ENCODE measurements around the gene MAPK12. TPM values are rescaled to one million over a fixed set of nuclear protein-coding genes. Genes with fewer than 3 reads are reported as not detected.

Gene MAPK12
- total RNA-seq, 1 experiment from 2014 or later: 33.8 TPM

Other genes starting within 250 kb of the MAPK12 start
- gene IL17REL, start 248.9 kb downstream of the MAPK12 start, total RNA-seq (2014; rRNA removed): not detected in 2 replicates
- gene TTLL8, start 203.4 kb downstream of the MAPK12 start, total RNA-seq (2014; rRNA removed): not detected in 2 replicates
- gene MLC1, start 176.3 kb downstream of the MAPK12 start, total RNA-seq (2014; rRNA removed): not detected in 2 replicates
- gene MOV10L1, start 171.7 kb downstream of the MAPK12 start, total RNA-seq (2014; rRNA removed): 0.23 and 0.32 TPM in 2 replicates
- gene PANX2, start 91.0 kb downstream of the MAPK12 start, total RNA-seq (2014; rRNA removed): 0.17 TPM in 1 of 2 replicates, not detected in the other
- 26.3 and 31.5 TPM in 2 replicates for gene TRABD, start 75.8 kb downstream of the MAPK12 start, total RNA-seq (2014; rRNA removed)
- gene SELENOO, start 60.7 kb downstream of the MAPK12 start, total RNA-seq (2014; rRNA removed): 27.2 and 36.7 TPM in 2 replicates
- gene TUBGCP6, start 16.7 kb downstream of the MAPK12 start, total RNA-seq (2014; rRNA removed): 29.8 and 34.6 TPM in 2 replicates
- 28.2 and 29.1 TPM in 2 replicates for gene HDAC10, start 10.4 kb downstream of the MAPK12 start, total RNA-seq (2014; rRNA removed)
- gene MAPK11, start 8.7 kb upstream of the MAPK12 start, total RNA-seq (2014; rRNA removed): 7.6 and 8.3 TPM in 2 replicates
- 140 and 148 TPM in 2 replicates for gene PLXNB2, start 46.0 kb upstream of the MAPK12 start, total RNA-seq (2014; rRNA removed)
- 2.8 and 3.5 TPM in 2 replicates for gene DENND6B, start 65.3 kb upstream of the MAPK12 start, total RNA-seq (2014; rRNA removed)
- gene PPP6R2, start 81.6 kb upstream of the MAPK12 start, total RNA-seq (2014; rRNA removed): 62.8 and 64.2 TPM in 2 replicates
- gene SBF1, start 213.4 kb upstream of the MAPK12 start, total RNA-seq (2014; rRNA removed): 69.2 and 76.2 TPM in 2 replicates
- not detected in 2 replicates for gene ADM2, start 219.9 kb upstream of the MAPK12 start, total RNA-seq (2014; rRNA removed)
- not detected in 2 replicates for gene MIOX, start 225.2 kb upstream of the MAPK12 start, total RNA-seq (2014; rRNA removed)
- 87.5 and 98.3 TPM in 2 replicates for gene LMF2, start 246.0 kb upstream of the MAPK12 start, total RNA-seq (2014; rRNA removed)
- 72.1 and 75.2 TPM in 2 replicates for gene NCAPH2, start 246.5 kb upstream of the MAPK12 start, total RNA-seq (2014; rRNA removed)

Measured in LHCN-M2 (cell line).